Heart right ventricle (tissue), 16 donors: ENCODE data around the gene GRM7. TPM values are rescaled to one million over a fixed set of nuclear protein-coding genes. Genes with fewer than 3 reads are reported as not detected.

Experiments used
- ATAC-seq, 8 donors: fragments of 200-7000 bp; cut with Tn5 transposase; one replicate each; pipeline ENCODE4 v1.9.1; 2020; ENCODE audit warnings: mild to moderate bottlenecking in 8 of 8, moderate library complexity in 8 of 8, moderate number of reproducible peaks in 1 of 8
- DNase-seq, 2 donors: peaks; one replicate each; pipeline ENCODE4 v3.0.0-alpha.2; 2020
- H3K27ac ChIP-seq, 10 donors: fragments of 200-600 bp; sonication (generic) in 2 of 10; one replicate each; pipeline versions ENCODE4 v1.5.0 to v1.8.0; 2020 to 2022; ENCODE audit warnings: mild to moderate bottlenecking in 3 of 10
- H3K27me3 ChIP-seq, 7 donors: fragments of 200-600 bp; one replicate each; pipeline ENCODE4 v1.8.0; 2021 to 2022; ENCODE audit warnings: mild to moderate bottlenecking in 2 of 7
- H3K36me3 ChIP-seq, 9 donors: fragments of 200-600 bp; sonication (generic) in 1 of 9; one replicate each; pipeline versions ENCODE4 v1.5.0 to v1.8.0; 2020 to 2022; ENCODE audit warnings: mild to moderate bottlenecking in 2 of 9
- H3K4me1 ChIP-seq, 9 donors: fragments of 200-600 bp; sonication (generic) in 1 of 9; one replicate each; pipeline versions ENCODE4 v1.5.0 to v1.8.0; 2020 to 2022; ENCODE audit warnings: mild to moderate bottlenecking in 4 of 9
- H3K4me3 ChIP-seq, 10 donors: fragments of 200-600 bp; sonication (generic) in 2 of 10; one replicate each; pipeline versions ENCODE4 v1.5.0 to v1.8.0; 2020 to 2022; ENCODE audit warnings: mild to moderate bottlenecking in 7 of 10, moderate library complexity in 2 of 10
- H3K9me3 ChIP-seq, 11 donors: fragments of 200-600 bp in 10 of 11; sonication (generic) in 2 of 11; one replicate each; pipeline versions ENCODE4 v1.5.0 to v1.8.0; 2013 to 2022; ENCODE audit warnings: mild to moderate bottlenecking in 2 of 11, control low read depth in 1 of 11, moderate library complexity in 1 of 11
- CTCF ChIP-seq, 9 donors: fragments of 200-600 bp; sonication (generic) in 2 of 9; IDR thresholded peaks; one replicate each; pipeline versions ENCODE4 v1.5.0 to v1.8.0; 2021 to 2022; ENCODE audit warnings: antibody characterized with exemption in 9 of 9, mild to moderate bottlenecking in 5 of 9, moderate library complexity in 1 of 9
- WGBS, 2 donors: extraction: QIAGEN DNeasy Blood & Tissue Kit; methylation state at CpG; one replicate each; pipeline ENCODE4 v1.1.7; 2013; ENCODE audit warnings: inconsistent platforms in 1 of 2; 5-methylcytosine and 5-hydroxymethylcytosine counted together
- intact Hi-C, 10 donors: fragments of 100-400 bp; cut with DNase I; formaldehyde crosslinking; loops; one replicate each; pipeline versions ENCODE4 v1.11.1 to v1.14.2; 2022
- polyA plus RNA-seq, 2 donors: library from polyadenylated mRNA; stranded (reverse); fragments of 200-250 nt; gene quantifications; one replicate each; pipeline ENCODE4 v1.2.3, GENCODE V29; 2013
- total RNA-seq, 10 donors: library from RNA; stranded (reverse); fragmentation: NEBNext Ultra II Directional in 3 of 10; extraction: Animal tissue kit (Norgen Biotek cat#: 25700) in 3 of 10; gene quantifications; one replicate each; pipeline versions ENCODE4 v1.2.1 to v1.2.4, GENCODE V29; 2021 to 2023
- donor health status: Arrhythmogenic right ventricular cardiomyopathy.
- donor health status: ischemic (EF 13 %, LVEDD 7.1; RV severe dilation, severe dysfunction).
- donor health status: healthy with polysubstance abuse.
- donor health status: DM: no; HTN: yes; CAD: no.
- donor health status: DM: no; HTN: no; CAD: no.
- donor health status: ischemic (EF 25% LVEDD 6.9; RV normal size, moderate dysfunction).
- donor health status: ischemic (EF 25% LVEDD 5.7; RV mildly dilated, moderate dysfunction).
- donor health status: healthy.
- donor health status: DM: yes; HTN: yes; CAD: no.
- donor health status: Ischemic cardiomyopathy.
- donor health status: ischemic (EF 35%, LVEDD 5.7; RV mildly dilated, moderate dysfunction).
- donor health status: nonischemic (EF 11% LVEDD 7.7; RV severe dilation, severe dysfunction).
- donor health status: DM: yes; HTN: yes; CAD: no.
- donor health status: PGD.
- donor health status: ischemic (EF 29% LVEDD 5.4; RV normal size, mild dysfunction).
- donor health status: nonischemic (EF 23%, LVEDD 6.1; RV moderate dilation, normal function).

Gene GRM7
- total and polyA plus RNA-seq, 12 donors, result not detected

DNA sequence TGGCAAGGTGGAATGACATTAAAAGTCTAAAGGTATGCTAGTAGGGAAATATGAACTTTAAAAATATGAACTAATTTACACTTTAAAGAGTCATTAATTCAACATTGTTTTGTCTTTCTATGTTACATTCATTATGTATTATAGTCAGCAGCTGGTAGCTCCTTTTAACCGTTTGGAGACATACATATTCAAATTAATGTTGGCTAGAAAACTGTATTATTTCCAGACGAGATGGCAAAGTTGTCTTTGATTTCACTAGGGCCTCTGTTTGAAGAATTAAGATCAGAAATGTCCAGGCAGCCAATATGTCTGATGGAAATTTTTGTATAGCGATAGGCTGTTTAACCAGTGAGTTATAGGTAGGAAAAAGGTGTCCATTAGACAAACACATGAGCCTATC is 817.6 kb downstream of the GRM7 start:
- Histone ChIP-seq H3K9me3 (no peaks in the 10 kb centered on the region), H3K4me1 (peaks cover 0 to 11% (median 3%) of the 10 kb centered on the region in 9 donors), H3K36me3 (no peaks in the 10 kb centered on the region), H3K27me3 (no peaks in the 10 kb centered on the region), H3K27ac (no peak overlapping the region), H3K4me3 (no peak overlapping the region)
- no peak for TF ChIP-seq CTCF (IDR thresholded peaks at IDR 0.05)
- ATAC-seq (no peak), DNase-seq (no peak)
- intact Hi-C loops, result no loop called here
- WGBS, 2 donors, result 80 to 87% methylated on average over 3 of the region's 3 CpGs

- ATAC-seq, result peak in 7 of 8 donors; percentile 75 to 89 (median 84)
- WGBS, 2 donors, result 23 to 27% methylated on average over 4 of the region's 4 CpGs
- peaks cover 0 to 12% (median 0%) of the 10 kb centered on the region in 11 donors for H3K9me3 ChIP-seq
These were observed 821.9 kb downstream of the GRM7 start for GRCh38 chr3:7682822-7683229.

GRCh38 chr3:7683426-7683825 is 822.5 kb downstream of the GRM7 start:
- no peak overlapping the region for H3K4me3 ChIP-seq
- peak overlapping the region in 3 of 10 donors; percentile 32 to 46 (median 37) for H3K27ac ChIP-seq
- intact Hi-C loops, result no loop called here
- no peaks in the 10 kb centered on the region for H3K27me3 ChIP-seq
- TF ChIP-seq CTCF (IDR thresholded peaks at IDR 0.05), result no peak
- H3K36me3 ChIP-seq, result no peaks in the 10 kb centered on the region
- H3K9me3 ChIP-seq, result peaks cover 0 to 12% (median 0%) of the 10 kb centered on the region in 11 donors
- peak in 6 of 8 donors; percentile 12 to 43 (median 34) for ATAC-seq
- 49 to 51% methylated on average over 1 of the region's 1 CpG for WGBS, 2 donors
- no peak for DNase-seq
- H3K4me1 ChIP-seq, result peaks cover 0 to 20% (median 5%) of the 10 kb centered on the region in 9 donors

More at GRCh38 chr3:7682822-7683229, 821.9 kb downstream of the GRM7 start:
- peak overlapping the region in 1 of 10 donors; percentile 32 for H3K27ac ChIP-seq
- peaks cover 0 to 20% (median 5%) of the 10 kb centered on the region in 9 donors for H3K4me1 ChIP-seq
- peak in 1 of 2 donors; percentile 49 for DNase-seq
- no peaks in the 10 kb centered on the region for H3K27me3 ChIP-seq
- intact Hi-C loops, result no loop called here
- TF ChIP-seq CTCF (IDR thresholded peaks at IDR 0.05), result no peak
- no peak overlapping the region for H3K4me3 ChIP-seq
- no peaks in the 10 kb centered on the region for H3K36me3 ChIP-seq

DNA sequence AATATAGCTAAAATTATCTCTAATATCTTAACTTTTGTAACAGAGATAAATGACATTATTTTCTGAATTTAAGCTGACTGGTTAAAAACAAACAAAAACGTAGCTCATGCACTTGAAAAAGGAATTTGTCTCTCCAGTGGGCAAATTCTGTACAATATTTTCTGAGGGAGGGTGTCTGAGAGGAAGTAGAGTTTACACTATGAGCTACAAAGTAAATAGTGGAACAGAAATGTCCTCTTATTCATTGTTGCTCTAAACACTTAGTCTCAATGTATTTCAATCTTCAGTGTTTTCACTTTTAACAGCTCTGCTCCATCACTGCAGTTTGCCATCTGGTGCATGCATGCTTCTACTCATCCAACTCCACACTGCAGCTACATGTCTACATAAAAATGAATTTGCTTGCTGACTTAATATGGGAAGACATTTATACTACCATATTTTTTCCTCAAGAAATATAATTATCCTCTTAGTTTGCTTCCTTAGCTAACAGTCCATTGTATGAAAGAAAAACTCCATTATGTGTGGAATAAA is 823.3 kb downstream of the GRM7 start:
- DNase-seq (no peak), ATAC-seq (no peak)
- peaks cover 0 to 12% (median 0%) of the 10 kb centered on the region in 11 donors for H3K9me3 ChIP-seq
- whole genome bisulfite sequencing, 2 donors, result 41 to 55% methylated on average over 1 of the region's 1 CpG
- H3K36me3 ChIP-seq, result no peaks in the 10 kb centered on the region
- no peak for TF ChIP-seq CTCF (IDR thresholded peaks at IDR 0.05)
- H3K27ac ChIP-seq, result peak overlapping the region in 1 of 10 donors; percentile 37
- intact Hi-C loops, result no loop called here
- H3K4me1 ChIP-seq, result peaks cover 0 to 20% (median 5%) of the 10 kb centered on the region in 9 donors
- no peaks in the 10 kb centered on the region for H3K27me3 ChIP-seq
- no peak overlapping the region for H3K4me3 ChIP-seq
